GM12875 (cell line): ENCODE measurements around the gene VWA3A.
"Not testable (repeated sequence)": the region's sequence is repeated elsewhere in the genome, so short reads cannot be mapped to it uniquely, and the experiment has no call there.

ENCODE experiments used
- H3K4me3 ChIP-seq: one replicate; pipeline ENCODE4 v1.5.1; 2011; ENCODE audit warnings: low read depth, low read length, control low read depth
- CTCF ChIP-seq: IDR thresholded peaks from 2 replicates; pipeline ENCODE4 v1.5.1; 2011; ENCODE audit warnings: low read depth, mild to moderate bottlenecking, control low read depth, inconsistent platforms, low read length, moderate library complexity, borderline replicate concordance; ENCODE audit not compliant: insufficient read depth

The VWA3A gene

GRCh38 chr16:22161401-22161800 lies 69.1 kb downstream of the VWA3A start:
- H3K4me3 ChIP-seq: no peak overlapping the region
- no peak for TF ChIP-seq CTCF

GRCh38 chr16:22161999-22162655 lies 69.8 kb downstream of the VWA3A start, which contains the start of gene SDR42E2:
SDR42E2 (plus strand) TSS chr16:22162506; CDS start chr16:22165583, 3,077 bp downstream.
- H3K4me3 ChIP-seq: no peak within 1 kb of the TSS

GRCh38 chr16:22162656-22163009 lies 70.3 kb downstream of the VWA3A start:
- no peak overlapping the region for H3K4me3 ChIP-seq
- no peak for TF ChIP-seq CTCF

More at GRCh38 chr16:22161999-22162655, 69.8 kb downstream of the VWA3A start, which contains the start of gene SDR42E2:
- TF ChIP-seq CTCF: no peak

GRCh38 chr16:22163806-22164205 lies 71.5 kb downstream of the VWA3A start:
- no peak overlapping the region for H3K4me3 ChIP-seq
- no peak for TF ChIP-seq CTCF

- H3K4me3 ChIP-seq: no peak overlapping the region
- no peak for TF ChIP-seq CTCF
These were observed 72.1 kb downstream of the VWA3A start for GRCh38 chr16:22164482-22164881.

GRCh38 chr16:22165508-22166285 lies 73.4 kb downstream of the VWA3A start:
- no peak for TF ChIP-seq CTCF
- H3K4me3 ChIP-seq: no peak overlapping the region

GRCh38 chr16:22171953-22172352 lies 79.6 kb downstream of the VWA3A start:
- H3K4me3 ChIP-seq: no peak overlapping the region
- TF ChIP-seq CTCF: no peak

- H3K4me3 ChIP-seq: not testable (repeated sequence)
These were observed 80.3 kb downstream of the VWA3A start for GRCh38 chr16:22172642-22173041.
